H9 (cell line): ENCODE data around the gene ARF4. TPM values are rescaled to one million over a fixed set of nuclear protein-coding genes. Genes with fewer than 3 reads are reported as not detected.

ENCODE experiments used
- DNase-seq: peaks from one replicate; pipeline ENCODE4 v3.0.0-alpha.2; 2017
- H2AFZ ChIP-seq: one replicate; pipeline ENCODE4 v1.6.1; 2013; ENCODE audit warnings: mild to moderate bottlenecking, low read length, control low read depth, moderate library complexity
- H2AK5ac ChIP-seq: 2 replicates; pipeline ENCODE4 v1.6.1; 2013; ENCODE audit warnings: low read length, control low read depth, mixed read lengths; ENCODE audit not compliant: insufficient read length
- H2BK120ac ChIP-seq: one replicate; pipeline ENCODE4 v1.6.1; 2013; ENCODE audit warnings: low read depth, mild to moderate bottlenecking, low read length, control low read depth, inconsistent platforms; ENCODE audit not compliant: poor library complexity, severe bottlenecking
- H2BK12ac ChIP-seq: 2 replicates; pipeline ENCODE4 v1.6.1; 2013; ENCODE audit warnings: low read length, control low read depth, mixed read lengths, low read depth; ENCODE audit not compliant: insufficient read length
- H2BK15ac ChIP-seq: 2 replicates; pipeline ENCODE4 v1.6.1; 2013; ENCODE audit warnings: low read depth, low read length, control low read depth
- H2BK20ac ChIP-seq: one replicate; pipeline ENCODE4 v1.6.1; 2013; ENCODE audit warnings: low read depth, mild to moderate bottlenecking, low read length, control low read depth, inconsistent platforms; ENCODE audit not compliant: poor library complexity, severe bottlenecking
- H2BK5ac ChIP-seq: 2 replicates; pipeline ENCODE4 v1.6.1; 2013; ENCODE audit warnings: low read length, control low read depth, mixed read lengths; ENCODE audit not compliant: insufficient read length
- H3K14ac ChIP-seq: 2 replicates; pipeline ENCODE4 v1.6.1; 2013; ENCODE audit warnings: low read length, control low read depth; ENCODE audit not compliant: insufficient read depth
- H3K18ac ChIP-seq: 2 replicates; pipeline ENCODE4 v1.6.1; 2013; ENCODE audit warnings: low read depth, mild to moderate bottlenecking, mixed read lengths, low read length, control low read depth; ENCODE audit not compliant: insufficient read length
- H3K23ac ChIP-seq: 2 replicates; pipeline ENCODE4 v1.6.1; 2013; ENCODE audit warnings: low read length, control low read depth, mixed read lengths, low read depth; ENCODE audit not compliant: insufficient read length
- H3K23me2 ChIP-seq: 2 replicates; pipeline ENCODE4 v1.6.1; 2013; ENCODE audit warnings: low read depth, mild to moderate bottlenecking, mixed read lengths, low read length, control low read depth; ENCODE audit not compliant: insufficient read length, poor library complexity, severe bottlenecking
- H3K27ac ChIP-seq: 2 replicates; pipeline ENCODE4 v1.5.1; 2013; ENCODE audit warnings: low read length, control low read depth, mixed read lengths, low read depth; ENCODE audit not compliant: insufficient read length
- H3K27me3 ChIP-seq: 2 replicates; pipeline ENCODE4 v1.6.1; 2013; ENCODE audit warnings: low read length, control low read depth, inconsistent platforms; ENCODE audit not compliant: insufficient read depth
- H3K4ac ChIP-seq: 2 replicates; pipeline ENCODE4 v1.6.1; 2013; ENCODE audit warnings: low read depth, mild to moderate bottlenecking, control low read depth, inconsistent platforms, low read length, moderate library complexity
- H3K4me1 ChIP-seq: 2 replicates; pipeline ENCODE4 v1.6.1; 2013; ENCODE audit warnings: low read length, control low read depth, inconsistent platforms; ENCODE audit not compliant: insufficient read depth
- H3K4me2 ChIP-seq: 2 replicates; pipeline ENCODE4 v1.6.1; 2013; ENCODE audit warnings: low read length, control low read depth, mixed read lengths; ENCODE audit not compliant: insufficient read length, insufficient read depth
- H3K56ac ChIP-seq: 2 replicates; pipeline ENCODE4 v1.6.1; 2013; ENCODE audit warnings: low read depth, mild to moderate bottlenecking, mixed read lengths, low read length, control low read depth; ENCODE audit not compliant: insufficient read length
- H3K79me1 ChIP-seq: 2 replicates; pipeline ENCODE4 v1.6.1; 2013; ENCODE audit warnings: low read depth, mild to moderate bottlenecking, moderate library complexity, low read length, control low read depth, inconsistent platforms; ENCODE audit not compliant: insufficient read depth, poor library complexity, severe bottlenecking
- H3K79me2 ChIP-seq: 2 replicates; pipeline ENCODE4 v1.6.1; 2013; ENCODE audit warnings: low read length, control low read depth, inconsistent platforms; ENCODE audit not compliant: insufficient read depth
- H3K9ac ChIP-seq: 2 replicates; pipeline ENCODE4 v1.6.1; 2013; ENCODE audit warnings: low read length, control low read depth, mixed read lengths; ENCODE audit not compliant: insufficient read length; ENCODE audit errors: extremely low read depth
- H3K9me3 ChIP-seq: one replicate; pipeline ENCODE4 v1.6.1; 2013; ENCODE audit warnings: low read depth, low read length, inconsistent platforms; ENCODE audit not compliant: control insufficient read depth
- H3T11ph ChIP-seq: one replicate; pipeline ENCODE4 v1.6.1; 2013; ENCODE audit warnings: mild to moderate bottlenecking, low read length, control low read depth, inconsistent platforms
- H4K20me1 ChIP-seq: one replicate; pipeline ENCODE4 v1.6.1; 2013; ENCODE audit not compliant: control insufficient read depth, insufficient read length, insufficient read depth
- H4K5ac ChIP-seq: 2 replicates; pipeline ENCODE4 v1.6.1; 2013; ENCODE audit warnings: low read depth, mild to moderate bottlenecking, mixed read lengths, low read length, control low read depth; ENCODE audit not compliant: insufficient read length
- H4K8ac ChIP-seq: replicated peaks from 2 replicates; pipeline ENCODE4 v1.6.1; 2013; ENCODE audit warnings: low read length, control low read depth, mixed read lengths, low read depth; ENCODE audit not compliant: insufficient read length
- H4K91ac ChIP-seq: 2 replicates; pipeline ENCODE4 v1.6.1; 2013; ENCODE audit warnings: low read depth, mild to moderate bottlenecking, moderate library complexity, mixed read lengths, low read length, control low read depth; ENCODE audit not compliant: insufficient read length
- H3K27ac Mint-ChIP-seq, 3 experiments: 2 replicates in 2 of 3; 3 replicates in 1 of 3; pipeline ENCODE4 v1.8.0; 2020 to 2021; ENCODE audit warnings: mixed read lengths in 3 of 3, mild to moderate bottlenecking in 1 of 3, moderate library complexity in 1 of 3
- H3K27me3 Mint-ChIP-seq: 2 replicates; pipeline ENCODE4 v1.8.0; 2021; ENCODE audit warnings: low read depth, mild to moderate bottlenecking, moderate library complexity, mixed read lengths
- H3K36me3 Mint-ChIP-seq, 3 experiments: 2 replicates in 2 of 3; 3 replicates in 1 of 3; pipeline ENCODE4 v1.8.0; 2020 to 2021; ENCODE audit warnings: low read depth in 3 of 3, mixed read lengths in 3 of 3; ENCODE audit not compliant: insufficient read depth in 1 of 3
- H3K4me1 Mint-ChIP-seq, 2 experiments: 2 replicates each; pipeline ENCODE4 v1.8.0; 2020; ENCODE audit warnings: mixed read lengths in 2 of 2
- H3K4me3 Mint-ChIP-seq, 2 experiments: 2 replicates in 1 of 2; 3 replicates in 1 of 2; pipeline ENCODE4 v1.8.0; 2020 to 2021; ENCODE audit warnings: mild to moderate bottlenecking in 2 of 2, mixed read lengths in 2 of 2, moderate library complexity in 1 of 2
- H3K9me3 Mint-ChIP-seq, 2 experiments: 2 replicates in 1 of 2; 3 replicates in 1 of 2; pipeline ENCODE4 v1.8.0; 2020; ENCODE audit warnings: mild to moderate bottlenecking in 2 of 2, mixed read lengths in 2 of 2, moderate library complexity in 1 of 2
- total RNA-seq: library from RNA; stranded (reverse); gene quantifications from 2 replicates; pipeline ENCODE4 v1.2.1, GENCODE V29; 2021
- TF ChIP-seq, protein P1 (sequence below): fragments of 200-600 bp; sonication (generic); conservative IDR thresholded peaks from 3 replicates; pipeline ENCODE4 v1.8.0; 2021; ENCODE audit warnings: antibody characterized with exemption, mild to moderate bottlenecking

ARF4 gene
- total RNA-seq, 1 experiment from 2014 or later: 160 TPM

DNA sequence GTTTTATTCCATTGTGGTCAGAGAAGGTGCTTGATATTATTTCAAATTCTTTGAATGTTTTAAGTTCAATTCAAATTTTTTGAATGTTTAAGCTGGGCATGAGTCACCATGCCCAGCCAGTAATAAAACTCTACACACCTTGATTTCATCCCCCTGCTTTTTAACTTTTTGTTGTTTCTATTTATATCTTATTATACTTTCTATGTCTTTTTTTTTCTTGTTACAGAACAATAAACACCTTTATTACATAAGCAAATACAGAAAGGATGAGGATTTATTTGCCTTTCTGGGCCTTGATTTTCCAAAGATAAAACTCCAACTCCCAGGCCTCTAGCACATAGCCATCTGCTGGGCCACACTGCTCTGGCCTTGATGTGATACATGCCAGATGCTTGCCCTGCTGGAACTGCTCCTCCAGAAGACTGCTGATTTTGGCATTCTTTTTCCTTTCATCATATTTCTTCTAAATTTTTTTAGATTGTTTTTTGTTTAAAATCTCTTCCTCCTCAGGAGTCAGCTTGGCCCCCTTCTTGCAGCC is 67.0 kb downstream of the ARF4 start:
- H3K27me3 ChIP-seq: no peaks in the 10 kb centered on the region

More for the DNA sequence above, 67.0 kb downstream of the ARF4 start:
- no peaks in the 10 kb centered on the region for H4K20me1 ChIP-seq
- H3K9me3 ChIP-seq: no peaks in the 10 kb centered on the region
- H3T11ph ChIP-seq: no peak overlapping the region
- H3K27ac ChIP-seq: no peak overlapping the region
- H3K79me1 ChIP-seq: no peaks in the 10 kb centered on the region
- H2BK120ac ChIP-seq: no peak overlapping the region
- H2AK5ac ChIP-seq: no peak overlapping the region
- no peak overlapping the region for H3K9ac ChIP-seq
- no peak overlapping the region for H3K18ac ChIP-seq
- no peak overlapping the region for H4K91ac ChIP-seq
- no peak overlapping the region for H2BK20ac ChIP-seq
- H3K27ac Mint-ChIP-seq: no peak overlapping the region
- no peaks in the 10 kb centered on the region for H3K4me1 ChIP-seq
- no peaks in the 10 kb centered on the region for H3K79me2 ChIP-seq
- no peaks in the 10 kb centered on the region for H3K23me2 ChIP-seq
- no peak overlapping the region for H2BK12ac ChIP-seq
- no peak overlapping the region for H3K14ac ChIP-seq
- no peaks in the 10 kb centered on the region for H3K4me1 Mint-ChIP-seq
- no peak overlapping the region for H2BK5ac ChIP-seq
- no peak overlapping the region for H2AFZ ChIP-seq
- no peak overlapping the region for H4K8ac ChIP-seq
- H2BK15ac ChIP-seq: no peak overlapping the region
- no peaks in the 10 kb centered on the region for H3K36me3 Mint-ChIP-seq
- H3K9me3 Mint-ChIP-seq: no peaks in the 10 kb centered on the region
- TF ChIP-seq, protein P1, sequence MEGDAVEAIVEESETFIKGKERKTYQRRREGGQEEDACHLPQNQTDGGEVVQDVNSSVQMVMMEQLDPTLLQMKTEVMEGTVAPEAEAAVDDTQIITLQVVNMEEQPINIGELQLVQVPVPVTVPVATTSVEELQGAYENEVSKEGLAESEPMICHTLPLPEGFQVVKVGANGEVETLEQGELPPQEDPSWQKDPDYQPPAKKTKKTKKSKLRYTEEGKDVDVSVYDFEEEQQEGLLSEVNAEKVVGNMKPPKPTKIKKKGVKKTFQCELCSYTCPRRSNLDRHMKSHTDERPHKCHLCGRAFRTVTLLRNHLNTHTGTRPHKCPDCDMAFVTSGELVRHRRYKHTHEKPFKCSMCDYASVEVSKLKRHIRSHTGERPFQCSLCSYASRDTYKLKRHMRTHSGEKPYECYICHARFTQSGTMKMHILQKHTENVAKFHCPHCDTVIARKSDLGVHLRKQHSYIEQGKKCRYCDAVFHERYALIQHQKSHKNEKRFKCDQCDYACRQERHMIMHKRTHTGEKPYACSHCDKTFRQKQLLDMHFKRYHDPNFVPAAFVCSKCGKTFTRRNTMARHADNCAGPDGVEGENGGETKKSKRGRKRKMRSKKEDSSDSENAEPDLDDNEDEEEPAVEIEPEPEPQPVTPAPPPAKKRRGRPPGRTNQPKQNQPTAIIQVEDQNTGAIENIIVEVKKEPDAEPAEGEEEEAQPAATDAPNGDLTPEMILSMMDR: no peak
- no peaks in the 10 kb centered on the region; the same call in 1 of the 2 replicates for H3K27me3 Mint-ChIP-seq
- no peak overlapping the region for H3K23ac ChIP-seq
- H3K4me2 ChIP-seq: no peak overlapping the region
- H3K56ac ChIP-seq: no peak overlapping the region
- H4K5ac ChIP-seq: no peak overlapping the region
- H3K4me3 Mint-ChIP-seq: no peak overlapping the region
- DNase-seq: no peak
- H3K4ac ChIP-seq: no peak overlapping the region

Other genes with a start within 250 kb of the ARF4 start
- not detected in 2 replicates for gene DNAH12, start 53.0 kb downstream of the ARF4 start, total RNA-seq
- gene PDE12, start 41.1 kb downstream of the ARF4 start, total RNA-seq: 16.8 and 18.9 TPM in 2 replicates
- 13.2 and 16.1 TPM in 2 replicates for gene DENND6A, start 95.7 kb upstream of the ARF4 start, total RNA-seq
- gene SLMAP, start 159.0 kb upstream of the ARF4 start, total RNA-seq: 59.2 and 65.1 TPM in 2 replicates